Measurements from ENCODE around the gene FTH1. TPM values are rescaled to one million over a fixed set of nuclear protein-coding genes. Genes with fewer than 3 reads are reported as not detected.

Gene FTH1
- total and polyA plus RNA-seq, 2 of the 4 experiments (the other 2 are of a cell fraction), result 344 to 2,516 TPM

DNA sequence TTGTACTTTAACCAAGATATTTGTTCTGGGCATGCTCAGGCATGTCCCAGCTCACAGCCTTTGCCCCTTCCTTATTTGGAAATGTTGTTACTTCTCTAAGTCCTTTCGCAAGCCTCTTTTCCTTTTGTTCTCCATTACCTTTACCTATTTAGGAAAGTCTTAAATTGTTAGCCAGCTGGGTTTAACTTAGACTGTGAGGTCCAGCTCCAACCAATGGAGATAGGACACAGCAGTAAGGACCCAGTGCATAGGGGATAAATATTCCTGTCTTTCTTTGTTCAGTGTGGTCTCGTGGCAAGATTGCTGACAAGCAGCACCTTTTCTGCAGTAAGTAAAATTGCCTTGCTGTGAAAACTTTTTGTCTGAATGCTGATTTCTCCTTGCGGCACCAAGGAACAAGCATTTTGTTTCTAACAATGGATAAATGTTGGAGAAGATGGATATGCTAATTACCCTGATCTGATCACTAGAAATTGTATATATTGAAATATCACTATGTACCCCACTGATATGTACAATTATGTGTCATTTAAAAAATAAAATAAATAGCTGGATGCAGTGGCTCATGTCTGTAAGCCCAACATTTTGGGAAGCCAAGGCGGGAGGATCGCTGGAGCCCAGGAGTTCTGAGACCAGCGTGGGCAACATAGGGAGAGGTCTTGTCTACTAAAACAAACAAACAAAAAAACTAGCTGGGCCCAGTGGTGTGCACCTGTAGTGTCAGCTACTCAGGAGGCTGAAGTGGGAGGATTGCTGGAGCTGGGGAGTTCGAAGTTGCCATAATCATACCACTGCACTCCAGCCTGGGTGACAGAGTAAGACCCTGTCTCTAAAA, 31.9 kb upstream of the FTH1 start:
- no peak for ATAC-seq (ENCODE audit: low read depth)

More for the DNA sequence above, 31.9 kb upstream of the FTH1 start:
- Histone ChIP-seq H3K56ac (ENCODE audit: extremely low read depth, insufficient read depth, low read length) (no peak overlapping the region), H2AK5ac (ENCODE audit: low read depth, low read length) (no peak overlapping the region), H2BK15ac (ENCODE audit: low read depth, low read length) (no peak overlapping the region), H2AFZ (replicated peaks; ENCODE audit: low read length, poor library complexity) (no peak overlapping the region), H3K27ac (ENCODE audit: insufficient read depth, low read length) (no peak overlapping the region), H3K14ac (replicated peaks; ENCODE audit: low read depth, low read length) (no peak overlapping the region), H2AK9ac (replicated peaks; ENCODE audit: low read depth, low read length, poor library complexity) (no peak overlapping the region), H2BK5ac (ENCODE audit: low read depth, low read length, poor library complexity, severe bottlenecking) (peak overlapping the region; percentile 85), H4K8ac (ENCODE audit: low read depth in 2 of 2, low read length in 2 of 2) (peak overlapping the region; percentile 47 to 79; a peak in 1 of 4 replicates), H3K79me1 (ENCODE audit: low read depth in 1 of 2, low read length in 2 of 2) (no peaks in the 10 kb centered on the region), H3K23ac (ENCODE audit: low read depth, low read length) (no peak overlapping the region), H3K4me1 (ENCODE audit: control insufficient read depth, insufficient read depth, low read length) (no peaks in the 10 kb centered on the region), H2BK20ac (ENCODE audit: low read depth, low read length) (peak overlapping the region; percentile 65; the same call in 1 of the 2 replicates), H3K9me3 (ENCODE audit: control insufficient read depth, insufficient read depth, low read length) (peaks cover 10% of the 10 kb centered on the region), H3K4me3 (ENCODE audit: insufficient read depth, low read depth, low read length) (no peak overlapping the region), H3K9ac (ENCODE audit: low read depth, low read length) (no peak overlapping the region), H4K5ac (ENCODE audit: low read depth, low read length) (peak overlapping the region; percentile 97), H2BK120ac (ENCODE audit: low read depth, low read length) (peak overlapping the region; percentile 6; the same call in 1 of the 2 replicates), H3K4me2 (ENCODE audit: low read depth, low read length) (no peak overlapping the region), H3K9me1 (ENCODE audit: insufficient read depth, low read length) (no peaks in the 10 kb centered on the region), H3K36me3 (ENCODE audit: control insufficient read depth, insufficient read depth, low read length) (no peaks in the 10 kb centered on the region), H3K27me3 (ENCODE audit: control insufficient read depth, insufficient read depth, low read length) (no peaks in the 10 kb centered on the region), H4K20me1 (ENCODE audit: insufficient read depth, low read length) (no peaks in the 10 kb centered on the region), H3K18ac (ENCODE audit: low read depth, low read length) (peak overlapping the region; percentile 97), H4K91ac (ENCODE audit: insufficient read depth, low read depth, low read length) (no peak overlapping the region; the same call in 1 of the 2 replicates), H3K4ac (ENCODE audit: low read depth, low read length) (peak overlapping the region; percentile 11; the same call in 1 of the 2 replicates)
- TF ChIP-seq SMC3 (IDR thresholded peaks at IDR 0.05; ENCODE audit: low read depth, low read length) (no peak), BHLHE40 (IDR thresholded peaks at IDR 0.05; ENCODE audit: low read depth, low read length) (no peak)
- POLR2A ChIA-PET (ENCODE audit: unreplicated experiment), result no interaction called here
- no TSS peak for BruUV-seq (replicated peaks)
- DNase-seq, result no peak
- 83% methylated on average over 1 of the region's 7 CpGs; no CpG with 5 or more reads in 1 of the 2 experiments for WGBS, 2 experiments (ENCODE audit: extremely low coverage in 2 of 2, insufficient read length in 1 of 2)
- intact Hi-C loops (cut with micrococcal nuclease) (no loop called here), in situ Hi-C loops (cut with MboI; ENCODE audit: low sequenced_read_pairs) (no loop called here), dilution Hi-C loops (cut with HindIII; ENCODE audit: low sequenced_read_pairs, unreplicated experiment) (no loop called here)
- CTCF ChIA-PET, result no interaction called here

Data from IMR-90 (cell line).